T1000 (cell line): Measurements from ENCODE around the gene ADAM12.
A peak's percentile ranks its signal among the peaks of the same experiment; 100 is the strongest.
"Not testable (repeated sequence)": the region's sequence is repeated elsewhere in the genome, so short reads cannot be mapped to it uniquely, and the experiment has no call there.

ENCODE experiments used
- DNase-seq: peaks from one replicate; lab custom pipeline; 2025; ENCODE audit warnings: mixed read lengths; lab: John Stamatoyannopoulos, UW

ADAM12 gene

GRCh38 chr10:126262233-126262838, 125.9 kb downstream of the ADAM12 start:
- no peak for DNase-seq

GRCh38 chr10:126259760-126260479, 128.4 kb downstream of the ADAM12 start:
- no peak for DNase-seq

GRCh38 chr10:126256864-126257263, 131.4 kb downstream of the ADAM12 start:
- DNase-seq = no peak

- DNase-seq = no peak
Measured at GRCh38 chr10:126255313-126255712, 133.0 kb downstream of the ADAM12 start.

GRCh38 chr10:126253611-126253998, 134.7 kb downstream of the ADAM12 start:
- no peak for DNase-seq

- peak; percentile 64 for DNase-seq
Measured at GRCh38 chr10:126252884-126253610, 135.2 kb downstream of the ADAM12 start.

- DNase-seq = no peak
Measured at GRCh38 chr10:126251778-126252407, 136.4 kb downstream of the ADAM12 start.

- no peak for DNase-seq
Measured at GRCh38 chr10:126250527-126251310, 137.6 kb downstream of the ADAM12 start.

- DNase-seq = no peak
Measured at GRCh38 chr10:126250045-126250444, 138.2 kb downstream of the ADAM12 start.

GRCh38 chr10:126247446-126247975, 140.8 kb downstream of the ADAM12 start:
- peak; percentile 85 for DNase-seq

GRCh38 chr10:126246396-126246795, 141.9 kb downstream of the ADAM12 start:
- not testable (repeated sequence) for DNase-seq

GRCh38 chr10:126245501-126245900, 142.8 kb downstream of the ADAM12 start:
- no peak for DNase-seq

GRCh38 chr10:126243971-126244370, 144.3 kb downstream of the ADAM12 start:
- DNase-seq = peak; percentile 29

- no peak for DNase-seq
Measured at GRCh38 chr10:126243306-126243705, 145.0 kb downstream of the ADAM12 start.

- no peak for DNase-seq
Measured at GRCh38 chr10:126242397-126243260, 145.6 kb downstream of the ADAM12 start.

- DNase-seq = no peak
Measured at GRCh38 chr10:126240483-126240882, 147.8 kb downstream of the ADAM12 start.

GRCh38 chr10:126239844-126240243, 148.4 kb downstream of the ADAM12 start:
- no peak for DNase-seq

GRCh38 chr10:126235979-126236851, 152.1 kb downstream of the ADAM12 start:
- DNase-seq = no peak
